H1 (cell line): ENCODE measurements around the gene SMOC2. TPM values are rescaled to one million over a fixed set of nuclear protein-coding genes. Genes with fewer than 3 reads are reported as not detected.

Experiments
- CTCF ChIA-PET: fragments of 300-600 bp; sonication (Branson Sonifier 250); formaldehyde crosslinking; loops from one replicate; lab custom pipeline; 2021; ENCODE audit not compliant: partially characterized antibody; lab: Charles Lee
- POLR2A ChIA-PET: fragments of 300-600 bp; sonication (Branson Sonifier 250); formaldehyde crosslinking; loops from one replicate; lab custom pipeline; 2021; ENCODE audit warnings: inconsistent platforms; ENCODE audit not compliant: partially characterized antibody; lab: Charles Lee
- DNase-seq, 2 experiments: peaks; one replicate each; pipeline versions ENCODE4 v3.0.0 to v3.0.0-alpha.2; 2010 to 2022; ENCODE audit warnings: low spot score in 2 of 2, low read depth in 1 of 2, mixed read lengths in 1 of 2
- FAIRE-seq: peaks from 2 replicates; lab custom pipeline; 2011; peaks lifted over from hg19 to GRCh38; lab: Jason Lieb, UNC
- H2AFZ ChIP-seq: 2 replicates; pipeline ENCODE4 v1.8.1; 2012; ENCODE audit warnings: low read length, inconsistent platforms
- H2AK5ac ChIP-seq: 2 replicates; pipeline ENCODE4 v1.6.1; 2013; ENCODE audit warnings: low read depth, low read length
- H2BK120ac ChIP-seq: replicated peaks from 2 replicates; pipeline ENCODE3; 2013; ENCODE audit warnings: low read depth, low read length, inconsistent platforms
- H2BK12ac ChIP-seq: 2 replicates; pipeline ENCODE4 v1.6.1; 2013; ENCODE audit warnings: low read depth, low read length
- H2BK15ac ChIP-seq: 2 replicates; pipeline ENCODE4 v1.6.1; 2013; ENCODE audit warnings: low read length
- H2BK20ac ChIP-seq: 2 replicates; pipeline ENCODE4 v1.6.1; 2013; ENCODE audit warnings: low read length
- H2BK5ac ChIP-seq: 2 replicates; pipeline ENCODE4 v1.6.1; 2013; ENCODE audit warnings: low read depth, low read length
- H3K14ac ChIP-seq: 2 replicates; pipeline ENCODE4 v1.6.1; 2013; ENCODE audit warnings: inconsistent platforms; ENCODE audit not compliant: insufficient read length
- H3K18ac ChIP-seq: 2 replicates; pipeline ENCODE4 v1.6.1; 2013; ENCODE audit warnings: low read length; ENCODE audit errors: extremely low read depth
- H3K23ac ChIP-seq: 2 replicates; pipeline ENCODE4 v1.6.1; 2013; ENCODE audit warnings: inconsistent platforms; ENCODE audit not compliant: insufficient read length
- H3K23me2 ChIP-seq: 2 replicates; pipeline ENCODE4 v1.6.1; 2013; ENCODE audit warnings: low read depth, low read length
- H3K27ac ChIP-seq: 2 replicates; pipeline ENCODE4 v1.6.1; 2011; ENCODE audit warnings: low read depth, low read length, inconsistent platforms
- H3K27me3 ChIP-seq, 4 experiments: replicated peaks in 1 of 4; 1 replicate in 1 of 4; 2 replicates in 3 of 4; pipeline versions ENCODE4 v1.6.1 to v1.8.1; 2011 to 2013; ENCODE audit warnings: low read length in 3 of 4, mild to moderate bottlenecking in 3 of 4, inconsistent platforms in 2 of 4, mixed read lengths in 2 of 4, moderate library complexity in 1 of 4; ENCODE audit not compliant: control insufficient read depth in 3 of 4, insufficient read depth in 3 of 4; ENCODE audit errors: extremely low read depth in 1 of 4
- H3K36me3 ChIP-seq, 4 experiments: 2 replicates each; pipeline versions ENCODE4 v1.6.1 to v1.8.1; 2011 to 2013; ENCODE audit warnings: mild to moderate bottlenecking in 4 of 4, low read length in 3 of 4, moderate library complexity in 2 of 4, control low read depth in 1 of 4, inconsistent platforms in 1 of 4; ENCODE audit not compliant: insufficient read depth in 4 of 4, control insufficient read depth in 2 of 4
- H3K4ac ChIP-seq: replicated peaks from 2 replicates; pipeline ENCODE3; 2013; ENCODE audit warnings: low read length, low read depth, mixed read lengths, inconsistent platforms; ENCODE audit not compliant: insufficient read length
- H3K4me1 ChIP-seq, 4 experiments: replicated peaks in 1 of 4; 1 replicate in 1 of 4; 2 replicates in 3 of 4; pipeline versions ENCODE4 v1.6.1 to v1.8.1; 2011 to 2013; ENCODE audit warnings: low read length in 3 of 4, inconsistent platforms in 2 of 4, mixed read lengths in 1 of 4; ENCODE audit not compliant: insufficient read depth in 4 of 4, control insufficient read depth in 3 of 4
- H3K4me2 ChIP-seq, 2 experiments: 2 replicates each; pipeline versions ENCODE4 v1.6.1 to v1.8.1; 2011 to 2013; ENCODE audit warnings: low read depth in 2 of 2, low read length in 2 of 2, control low read depth in 1 of 2, inconsistent platforms in 1 of 2, mild to moderate bottlenecking in 1 of 2; ENCODE audit not compliant: insufficient read depth in 1 of 2
- H3K4me3 ChIP-seq, 4 experiments: fragments of 200-600, 300-600 bp in 1 of 4; sonication (generic), shearing (Covaris generic), sonication (Bioruptor Twin) in 1 of 4; 2 replicates each; pipeline versions ENCODE4 v1.5.1 to v1.8.1; 2011 to 2016; ENCODE audit warnings: low read length in 4 of 4, low read depth in 3 of 4, control low read depth in 2 of 4, inconsistent platforms in 2 of 4, mild to moderate bottlenecking in 2 of 4, mixed read lengths in 1 of 4, moderate library complexity in 1 of 4; ENCODE audit not compliant: insufficient read depth in 2 of 4; ENCODE audit errors: extremely low read depth in 1 of 4
- H3K56ac ChIP-seq: replicated peaks from 2 replicates; pipeline ENCODE3; 2013; ENCODE audit warnings: low read depth, mild to moderate bottlenecking, mixed read lengths, low read length, inconsistent platforms; ENCODE audit not compliant: insufficient read length
- H3K79me1 ChIP-seq: 2 replicates; pipeline ENCODE4 v1.6.1; 2013; ENCODE audit warnings: low read depth, low read length, control low read depth
- H3K79me2 ChIP-seq, 2 experiments: 2 replicates each; pipeline versions ENCODE4 v1.6.1 to v1.8.1; 2012 to 2013; ENCODE audit warnings: low read length in 2 of 2, mild to moderate bottlenecking in 2 of 2, inconsistent platforms in 1 of 2; ENCODE audit not compliant: insufficient read depth in 2 of 2, control insufficient read depth in 1 of 2
- H3K9ac ChIP-seq, 4 experiments: replicated peaks in 1 of 4; 1 replicate in 1 of 4; 2 replicates in 3 of 4; pipeline versions ENCODE4 v1.6.1 to v1.8.1; 2011 to 2013; ENCODE audit warnings: low read depth in 3 of 4, low read length in 3 of 4, control low read depth in 2 of 4, mild to moderate bottlenecking in 2 of 4, moderate library complexity in 2 of 4, inconsistent platforms in 1 of 4; ENCODE audit errors: extremely low read depth in 1 of 4
- H3K9me3 ChIP-seq, 2 experiments: 2 replicates each; pipeline versions ENCODE4 v1.6.1 to v1.8.1; 2012 to 2013; ENCODE audit warnings: mild to moderate bottlenecking in 2 of 2, moderate library complexity in 2 of 2, control low read depth in 1 of 2, inconsistent platforms in 1 of 2, low read depth in 1 of 2, low read length in 1 of 2, mixed read lengths in 1 of 2; ENCODE audit not compliant: insufficient read depth in 2 of 2
- H4K20me1 ChIP-seq, 2 experiments: replicated peaks in 1 of 2; 2 replicates each; pipeline versions ENCODE3 to v1.8.1; 2011 to 2013; ENCODE audit warnings: inconsistent platforms in 2 of 2, low read length in 2 of 2, mild to moderate bottlenecking in 1 of 2; ENCODE audit not compliant: insufficient read depth in 2 of 2, control insufficient read depth in 1 of 2
- H4K5ac ChIP-seq: 2 replicates; pipeline ENCODE4 v1.6.1; 2013; ENCODE audit warnings: low read length, low read depth, mixed read lengths, inconsistent platforms; ENCODE audit not compliant: insufficient read length
- H4K8ac ChIP-seq: 2 replicates; pipeline ENCODE4 v1.8.0; 2013; ENCODE audit warnings: mild to moderate bottlenecking, moderate library complexity, low read length, inconsistent platforms; ENCODE audit not compliant: insufficient read depth; ENCODE audit errors: extremely low read depth
- H4K91ac ChIP-seq: replicated peaks from 2 replicates; pipeline ENCODE3; 2013; ENCODE audit warnings: low read length, mixed read lengths, inconsistent platforms; ENCODE audit not compliant: insufficient read length
- ATF3 ChIP-seq: IDR thresholded peaks from 2 replicates; pipeline ENCODE4 v1.6.1; 2011; ENCODE audit warnings: low read depth, mild to moderate bottlenecking, low read length; ENCODE audit not compliant: insufficient read depth
- BCL11A ChIP-seq, 2 experiments: IDR thresholded peaks; one replicate each; pipeline ENCODE4 v1.6.1; 2011; ENCODE audit warnings: low read depth in 2 of 2, low read length in 2 of 2, mild to moderate bottlenecking in 2 of 2
- EGR1 ChIP-seq: IDR thresholded peaks from 2 replicates; pipeline ENCODE4 v1.6.1; 2011; ENCODE audit warnings: low read depth, low read length, borderline replicate concordance
- EP300 ChIP-seq, 2 experiments: IDR thresholded peaks; 1 replicate in 1 of 2; 2 replicates in 1 of 2; pipeline ENCODE4 v1.6.1; 2011 to 2012; ENCODE audit warnings: low read depth in 2 of 2, low read length in 2 of 2, mild to moderate bottlenecking in 2 of 2, borderline replicate concordance in 1 of 2, inconsistent platforms in 1 of 2, moderate library complexity in 1 of 2
- KDM4A ChIP-seq: IDR thresholded peaks from one replicate; pipeline ENCODE4 v1.7.1; 2012; ENCODE audit warnings: low read depth, mild to moderate bottlenecking, moderate library complexity, low read length, inconsistent platforms; ENCODE audit not compliant: severe bottlenecking
- KDM5A ChIP-seq: fragments of 200-600 bp; IDR thresholded peaks from 2 replicates; pipeline ENCODE4 v1.7.1; 2012; ENCODE audit warnings: mild to moderate bottlenecking, low read length, inconsistent platforms, mixed read lengths
- PHF8 ChIP-seq: fragments of 200-600 bp; sonication (generic); conservative IDR thresholded peaks from 2 replicates; pipeline ENCODE4 v1.7.1; 2012; ENCODE audit warnings: low read depth, mild to moderate bottlenecking, inconsistent platforms, low read length, moderate library complexity
- RFX5 ChIP-seq: IDR thresholded peaks from 2 replicates; pipeline ENCODE4 v1.6.1; 2011; ENCODE audit warnings: low read depth, low read length, improper control_type of control experiment, borderline replicate concordance
- RNF2 ChIP-seq: fragments of 200-900, 300-1000 bp; sonication (generic); IDR thresholded peaks from 2 replicates; pipeline ENCODE4 v1.7.1; 2016; ENCODE audit warnings: borderline replicate concordance, low read depth, mild to moderate bottlenecking, antibody characterized with exemption, low read length; ENCODE audit not compliant: poor library complexity, severe bottlenecking; ENCODE audit errors: missing control alignments
- SP2 ChIP-seq: IDR thresholded peaks from 2 replicates; pipeline ENCODE4 v1.6.1; 2012; ENCODE audit warnings: mild to moderate bottlenecking, low read length, inconsistent platforms
- TAF7 ChIP-seq: optimal IDR thresholded peaks from 2 replicates; pipeline ENCODE3; 2011; ENCODE audit warnings: low read depth, mild to moderate bottlenecking, inconsistent platforms, low read length, moderate library complexity, borderline replicate concordance
- WGBS, 2 experiments: shearing (Covaris generic) in 1 of 2; methylation state at CpG; one replicate each; pipeline versions ENCODE4 v1.1.6 to v1.1.7; 2013 to 2015; ENCODE audit warnings: low lambda C conversion rate in 2 of 2, mixed read lengths in 2 of 2, inconsistent platforms in 1 of 2, low coverage in 1 of 2, missing lambda C conversion rate in 1 of 2; ENCODE audit not compliant: insufficient replicate concordance in 2 of 2, insufficient coverage in 1 of 2, insufficient read length in 1 of 2; ENCODE audit errors: extremely low coverage in 1 of 2, missing lambda C conversion rate in 1 of 2; 5-methylcytosine and 5-hydroxymethylcytosine counted together
- polyA plus RNA-seq, 7 experiments: library from polyadenylated mRNA; depleted of rRNA in 3 of 7; stranded (reverse) in 5 of 7; unstranded in 2 of 7; fragments of >200 nt in 5 of 7; fragments of 200-250 nt in 2 of 7; gene quantifications; 1 replicate in 5 of 7; 2 replicates in 1 of 7; 4 replicates in 1 of 7; pipeline versions ENCODE4 v1.2.1 to v1.2.3, GENCODE V29; 2011 to 2013; ENCODE audit warnings: missing spikeins in 2 of 7, mixed read lengths in 2 of 7
- total RNA-seq: library from RNA; stranded (reverse); fragmentation: NEBNext Ultra II Directional; extraction: Animal tissue kit (Norgen Biotek cat#: 25700); gene quantifications from 2 replicates; pipeline ENCODE4 v1.2.1, GENCODE V29; 2021

SMOC2 gene
- total and polyA plus RNA-seq, 2 of the 8 experiments (the other 6 are each of a cell fraction or from before 2014, with no cell fraction given) = 7.7 to 8.5 TPM

- no peak overlapping the region for H3K4me3 ChIP-seq
- no peak overlapping the region for H2AK5ac ChIP-seq
- H3K18ac ChIP-seq = no peak overlapping the region
- no peak overlapping the region for H4K91ac ChIP-seq
- WGBS, 2 experiments = 86% methylated on average over 14 of the region's 14 CpGs; no CpG with 5 or more reads in 1 of the 2 experiments
- H3K36me3 ChIP-seq = no peaks in the 10 kb centered on the region
- no peak overlapping the region for H3K27ac ChIP-seq
- H3K9me3 ChIP-seq = no peaks in the 10 kb centered on the region
- no peak overlapping the region for H2AFZ ChIP-seq
- no peak overlapping the region for H3K23ac ChIP-seq
- no peak overlapping the region for H3K9ac ChIP-seq
- H3K56ac ChIP-seq = no peak overlapping the region
- no peak overlapping the region for H2BK5ac ChIP-seq
- H3K4me1 ChIP-seq = peaks cover 0 to 6% (median 1%) of the 10 kb centered on the region in 4 experiments; a peak in 4 of 7 replicates
- FAIRE-seq (no peak), DNase-seq (no peak)
- H3K4ac ChIP-seq = no peak overlapping the region
- no peaks in the 10 kb centered on the region for H3K79me1 ChIP-seq
- ChIA-PET CTCF (interaction anchor here (1.7 kb wide), 1 partner anchor 21 kb away, joined by 4 read pairs; no protein-coding TSS in a partner anchor), POLR2A (no interaction called here)
- no peak overlapping the region for H4K5ac ChIP-seq
- no peak overlapping the region for H2BK12ac ChIP-seq
- no peaks in the 10 kb centered on the region for H3K79me2 ChIP-seq
- no peak overlapping the region for H4K8ac ChIP-seq
- no peak overlapping the region for H2BK120ac ChIP-seq
- no peak overlapping the region for H2BK15ac ChIP-seq
- H3K23me2 ChIP-seq = no peaks in the 10 kb centered on the region
- no peaks in the 10 kb centered on the region for H4K20me1 ChIP-seq
- no peak overlapping the region for H3K14ac ChIP-seq
- H3K4me2 ChIP-seq = no peak overlapping the region
- no peak overlapping the region for H2BK20ac ChIP-seq
- no peaks in the 10 kb centered on the region; a peak in 1 of 7 replicates for H3K27me3 ChIP-seq
- TF ChIP-seq RNF2 (no peak), KDM5A (no peak), TAF7 (no peak), KDM4A (no peak), RFX5 (no peak), EP300 (IDR thresholded peaks at IDR 0.05; ENCODE audit: borderline replicate concordance in 1 of 2, low read depth in 2 of 2, low read length in 2 of 2) (no peak), SP2 (no peak), ATF3 (no peak), PHF8 (no peak), EGR1 (no peak), BCL11A (IDR thresholded peaks at IDR 0.05; ENCODE audit: low read depth in 2 of 2, low read length in 2 of 2) (no peak)
Observed at GRCh38 chr6:168414336-168415097, 26.5 kb upstream of the SMOC2 start.
